Panc1 (cell line): Measurements from ENCODE around the gene BCL2. TPM values are rescaled to one million over a fixed set of nuclear protein-coding genes. Genes with fewer than 3 reads are reported as not detected.

Experiments used
- ATAC-seq: fragments of 200-7000 bp; cut with Tn5 transposase; 2 replicates; pipeline ENCODE4 v1.9.1; 2020; ENCODE audit warnings: mild to moderate bottlenecking, moderate library complexity
- BruUV-seq: library from RNA; stranded (reverse); fragments of 400-500 nt; replicated peaks from 2 replicates; lab custom pipeline; 2021; lab: Mats Ljungman, UMichigan
- CTCF ChIA-PET: fragments of 300-600 bp; sonication (Branson Sonifier 250); formaldehyde crosslinking; loops from one replicate; lab custom pipeline; 2022; ENCODE audit warnings: antibody characterized with exemption; lab: Charles Lee
- POLR2A ChIA-PET: fragments of 300-600 bp; sonication (Branson Sonifier 250); formaldehyde crosslinking; loops from one replicate; lab custom pipeline; 2022; ENCODE audit warnings: antibody characterized with exemption; lab: Charles Lee
- DNase-seq: peaks from one replicate; pipeline ENCODE4 v3.0.0-alpha.2; 2010; ENCODE audit warnings: low read depth, low spot score
- H3K27ac ChIP-seq: 2 replicates; pipeline ENCODE4 v1.5.1; 2011; ENCODE audit warnings: mild to moderate bottlenecking, low read length, inconsistent platforms
- H3K27me3 ChIP-seq: fragments of 200-500 bp; sonication (Bioruptor generic); 2 replicates; pipeline ENCODE4 v1.6.0; 2014; ENCODE audit warnings: low read length, inconsistent platforms; ENCODE audit not compliant: control insufficient read depth, insufficient read depth
- H3K36me3 ChIP-seq: fragments of 200-500 bp; sonication (Bioruptor generic); 2 replicates; pipeline ENCODE4 v1.5.1; 2014; ENCODE audit warnings: inconsistent platforms, mild to moderate bottlenecking, low read length, moderate library complexity; ENCODE audit not compliant: control insufficient read depth, insufficient read depth
- H3K4me1 ChIP-seq: 2 replicates; pipeline ENCODE4 v1.5.1; 2011; ENCODE audit warnings: inconsistent platforms, mild to moderate bottlenecking, low read length, moderate library complexity; ENCODE audit not compliant: control insufficient read depth, insufficient read depth
- H3K4me3 ChIP-seq, 2 experiments: 2 replicates each; pipeline ENCODE4 v1.5.1; 2011 to 2012; ENCODE audit warnings: low read depth in 2 of 2, low read length in 2 of 2, mild to moderate bottlenecking in 2 of 2, inconsistent platforms in 1 of 2, moderate library complexity in 1 of 2
- H3K9me3 ChIP-seq: fragments of 200-500 bp; sonication (Bioruptor generic); 2 replicates; pipeline ENCODE4 v1.5.1; 2014; ENCODE audit warnings: low read depth, mild to moderate bottlenecking, inconsistent platforms, low read length, moderate library complexity; ENCODE audit not compliant: control insufficient read depth, insufficient read depth
- CTCF ChIP-seq: fragments of 450-650 bp; IDR thresholded peaks from 2 replicates; pipeline ENCODE4 v1.5.1; 2017; ENCODE audit warnings: mild to moderate bottlenecking
- POLR2AphosphoS5 ChIP-seq: IDR thresholded peaks from 2 replicates; pipeline ENCODE4 v1.6.1; 2012; ENCODE audit warnings: mild to moderate bottlenecking, low read depth, low read length, moderate library complexity
- REST ChIP-seq, 2 experiments: IDR thresholded peaks; 2 replicates each; pipeline ENCODE4 v1.6.1; 2011 to 2012; ENCODE audit warnings: low read depth in 2 of 2, control low read depth in 1 of 2, low read length in 1 of 2, mild to moderate bottlenecking in 1 of 2, moderate library complexity in 1 of 2; ENCODE audit not compliant: insufficient read depth in 1 of 2
- SIN3A ChIP-seq: IDR thresholded peaks from 2 replicates; pipeline ENCODE4 v1.6.1; 2012; ENCODE audit warnings: low read depth, mild to moderate bottlenecking, low read length, moderate library complexity, borderline replicate concordance; ENCODE audit not compliant: insufficient read depth
- TCF7L2 ChIP-seq: IDR thresholded peaks from 2 replicates; pipeline ENCODE4 v1.6.1; 2011; ENCODE audit warnings: mild to moderate bottlenecking, low read depth, low read length, inconsistent platforms
- in situ Hi-C: cut with HindIII; loops from 2 replicates; pipeline ENCODE4 v1.10.0; 2016; ENCODE audit warnings: low sequenced_read_pairs, low pct_unique_long_range_greater_than_20kb
- intact Hi-C: fragments of 100-400 bp; cut with micrococcal nuclease; formaldehyde crosslinking; loops from one replicate; pipeline ENCODE4 v1.10.0; 2022; ENCODE audit not compliant: unreplicated experiment
- total RNA-seq: library from RNA; stranded (reverse); gene quantifications from one replicate; pipeline ENCODE4 v1.2.1, GENCODE V29; 2021; ENCODE audit not compliant: unreplicated experiment

Gene BCL2
- total RNA-seq, 1 experiment from 2014 or later, result 0.72 TPM

- H3K4me3 ChIP-seq, result no peak overlapping the region
- no TSS peak for BruUV-seq
- no peaks in the 10 kb centered on the region; the same call in 1 of the 2 replicates for H3K27me3 ChIP-seq
- DNase-seq, result no peak
- in situ Hi-C loops, result no loop called here
- no peaks in the 10 kb centered on the region for H3K4me1 ChIP-seq
- H3K36me3 ChIP-seq, result no peaks in the 10 kb centered on the region
- H3K27ac ChIP-seq, result no peak overlapping the region
- ATAC-seq, result no peak
- POLR2A ChIA-PET, result no interaction called here
- intact Hi-C loops, result no loop called here
- CTCF ChIA-PET, result interaction anchor here (0.6 kb wide), 1 partner anchor 156 kb away, joined by 7 read pairs; no protein-coding TSS in a partner anchor
- H3K9me3 ChIP-seq, result no peaks in the 10 kb centered on the region
- TF ChIP-seq TCF7L2 (no peak), POLR2AphosphoS5 (no peak), CTCF (no peak), SIN3A (no peak), REST (IDR thresholded peaks at IDR 0.05; ENCODE audit: insufficient read depth in 1 of 2, low read depth in 2 of 2, low read length in 1 of 2) (no peak)
Measured at GRCh38 chr18:63185984-63186383, 133.6 kb downstream of the BCL2 start.

- ATAC-seq (no peak), DNase-seq (no peak)
- intact Hi-C loops (no loop called here), in situ Hi-C loops (no loop called here)
- BruUV-seq, result no TSS peak
- Histone ChIP-seq H3K9me3 (no peaks in the 10 kb centered on the region), H3K4me3 (no peak overlapping the region), H3K4me1 (no peaks in the 10 kb centered on the region), H3K27me3 (no peaks in the 10 kb centered on the region; the same call in 1 of the 2 replicates), H3K27ac (no peak overlapping the region), H3K36me3 (no peaks in the 10 kb centered on the region)
- POLR2A ChIA-PET, result no interaction called here
- no peak for TF ChIP-seq REST (IDR thresholded peaks at IDR 0.05; ENCODE audit: insufficient read depth in 1 of 2, low read depth in 2 of 2, low read length in 1 of 2)
- no peak for TF ChIP-seq POLR2AphosphoS5
- TF ChIP-seq TCF7L2, result no peak
- no peak for TF ChIP-seq CTCF
- TF ChIP-seq SIN3A, result no peak
- CTCF ChIA-PET, result no interaction called here
Measured at GRCh38 chr18:63183952-63184770, 135.4 kb downstream of the BCL2 start.
